Skin epidermis (tissue), 12 donors: ENCODE measurements around the gene AMBRA1.

Source experiments
- H3K27ac ChIP-seq, 21 experiments: fragments of 200-600 bp; sonication (generic) in 11 of 21; one replicate each; pipeline ENCODE4 v1.5.0; 2020; ENCODE audit warnings: mild to moderate bottlenecking in 3 of 21, inconsistent platforms in 2 of 21, moderate library complexity in 2 of 21
- H3K4me3 ChIP-seq, 7 experiments: fragments of 200-600 bp; sonication (generic) in 2 of 7; one replicate each; pipeline ENCODE4 v1.5.0; 2020; ENCODE audit warnings: inconsistent platforms in 2 of 7, mild to moderate bottlenecking in 2 of 7, moderate library complexity in 1 of 7

AMBRA1 gene

DNA sequence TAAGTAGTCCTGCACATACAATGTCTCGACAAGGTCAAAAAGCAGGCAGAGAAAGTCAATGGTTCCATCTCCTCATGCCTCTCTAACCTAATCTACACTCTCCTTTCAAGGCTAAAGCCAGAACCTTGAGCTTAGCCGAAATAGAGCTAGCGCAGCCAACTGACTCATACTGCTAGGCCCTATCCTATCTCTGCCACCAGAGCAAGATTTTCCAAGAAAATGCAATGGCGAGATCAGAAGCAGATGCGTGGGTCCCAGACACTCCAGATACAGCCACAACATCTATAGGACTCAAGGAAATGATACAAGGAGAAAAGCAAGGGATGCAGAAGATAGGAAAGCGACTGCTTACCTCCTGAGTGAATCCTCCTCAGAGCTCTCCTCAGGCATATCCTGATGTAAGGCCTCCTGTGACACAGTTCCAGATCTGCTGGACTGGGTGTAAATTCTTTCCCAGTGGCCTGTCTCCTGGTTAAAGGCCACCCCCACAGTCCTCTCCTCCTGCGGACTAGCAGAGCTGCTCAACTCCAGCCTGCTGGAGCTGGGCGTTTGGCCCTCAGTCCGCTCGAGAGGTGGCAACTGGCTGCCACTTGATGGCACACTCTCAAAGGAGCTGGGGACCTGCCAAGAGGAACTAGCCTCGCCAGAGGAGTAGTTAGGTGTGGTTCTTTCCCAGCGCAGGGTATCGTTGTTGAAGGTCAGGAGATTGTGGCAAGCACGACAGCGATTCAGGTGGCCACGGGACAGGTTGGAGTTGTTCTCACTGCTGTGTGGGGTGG, 52.0 kb downstream of the AMBRA1 start:
- H3K27ac ChIP-seq: peak overlapping the region in 1 of 21 experiments; percentile 34

DNA sequence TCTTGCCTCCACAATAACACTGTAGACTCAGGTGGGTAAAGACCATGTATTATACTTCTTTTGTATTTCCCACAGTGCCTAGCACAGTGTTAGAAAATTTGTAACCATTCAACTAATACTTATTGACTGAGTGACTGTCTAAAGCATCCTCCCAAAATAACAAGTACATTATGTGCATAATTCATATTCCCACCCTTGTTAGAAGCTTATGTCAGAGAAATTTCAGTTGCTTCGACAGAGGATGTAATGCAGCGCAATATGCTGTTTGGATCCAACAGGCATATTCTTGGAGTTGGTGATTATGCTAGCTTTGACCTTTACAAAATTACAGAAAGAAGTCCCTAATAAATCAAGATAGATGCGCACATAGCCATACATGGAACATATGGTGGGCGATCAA, 53.0 kb downstream of the AMBRA1 start:
- Histone ChIP-seq H3K27ac (no peak overlapping the region), H3K4me3 (no peak overlapping the region)

More for the DNA sequence above, 52.0 kb downstream of the AMBRA1 start:
- no peak overlapping the region for H3K4me3 ChIP-seq

DNA sequence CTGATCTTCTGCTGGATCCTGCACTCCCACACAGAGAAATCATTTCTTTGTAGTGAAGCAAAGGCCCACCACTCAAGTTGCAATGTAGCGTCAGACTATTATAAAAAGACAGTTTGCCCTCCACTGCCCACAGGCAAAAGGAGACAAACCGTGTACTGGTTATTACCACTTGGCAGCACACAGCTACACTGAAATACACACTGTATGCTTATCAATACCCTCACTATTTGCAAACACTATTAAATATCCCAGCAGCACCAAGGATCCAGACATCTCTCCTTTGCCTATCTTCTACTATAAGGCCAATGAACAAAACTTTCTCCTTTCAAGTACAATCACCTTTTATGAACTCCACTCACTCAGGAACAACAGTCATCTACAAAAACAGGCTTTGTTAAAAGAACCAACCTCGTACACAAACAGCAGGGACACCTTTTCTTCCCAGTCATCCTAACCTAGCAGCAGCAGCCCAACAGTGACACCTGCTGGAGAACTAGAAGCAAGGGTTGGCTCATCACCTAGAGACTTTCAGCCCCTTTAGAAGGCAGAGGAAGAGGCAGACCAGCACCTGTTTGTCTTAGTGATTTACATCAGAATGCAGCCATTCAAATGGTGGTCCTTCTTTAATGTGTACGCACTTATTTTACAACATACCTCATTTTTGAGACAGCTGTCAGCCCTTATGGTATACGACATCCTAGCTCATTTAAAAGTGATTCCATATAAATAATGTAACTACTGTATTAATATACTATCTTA, 56.1 kb downstream of the AMBRA1 start:
- H3K27ac ChIP-seq: no peak overlapping the region
- no peak overlapping the region for H3K4me3 ChIP-seq

DNA sequence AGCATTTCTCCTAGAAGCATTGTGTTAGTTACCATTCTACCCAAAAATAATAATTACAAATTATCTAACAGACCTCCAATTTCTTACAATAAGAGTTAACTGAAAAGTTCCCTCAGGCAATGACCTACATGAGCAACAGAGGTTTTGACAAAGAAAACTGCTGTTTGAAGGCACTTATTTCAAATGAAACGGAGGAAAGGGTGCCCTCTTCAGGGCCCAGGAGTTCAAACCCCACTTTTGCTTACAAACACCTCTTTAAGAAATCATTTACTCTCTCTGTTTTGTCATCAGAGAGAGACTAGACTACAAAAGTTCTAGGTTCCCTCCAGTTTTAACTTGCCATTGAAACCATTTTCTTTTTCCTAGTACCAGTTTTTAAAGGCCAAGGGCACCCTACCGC, 56.7 kb downstream of the AMBRA1 start:
- no peak overlapping the region for H3K4me3 ChIP-seq
- no peak overlapping the region for H3K27ac ChIP-seq

DNA sequence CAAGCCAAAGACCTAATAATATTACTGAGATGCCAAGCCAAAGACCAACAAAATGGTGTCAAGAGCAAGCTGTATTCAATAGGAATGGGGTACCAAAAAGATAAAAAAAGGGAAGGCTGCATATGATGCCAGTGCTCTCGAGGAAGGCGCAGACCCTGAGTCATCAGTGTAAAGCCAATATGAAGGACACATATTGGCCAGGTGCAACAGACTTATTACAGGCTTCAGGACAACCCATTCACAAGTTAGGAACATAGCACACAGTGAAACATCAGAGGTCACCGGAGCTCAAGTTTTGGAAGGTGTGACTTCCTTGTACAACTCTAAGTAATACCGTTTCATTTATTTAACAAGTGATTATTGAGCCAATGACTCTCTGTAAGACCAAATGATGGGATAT, 58.1 kb downstream of the AMBRA1 start:
- no peak overlapping the region for H3K4me3 ChIP-seq
- no peak overlapping the region for H3K27ac ChIP-seq

DNA sequence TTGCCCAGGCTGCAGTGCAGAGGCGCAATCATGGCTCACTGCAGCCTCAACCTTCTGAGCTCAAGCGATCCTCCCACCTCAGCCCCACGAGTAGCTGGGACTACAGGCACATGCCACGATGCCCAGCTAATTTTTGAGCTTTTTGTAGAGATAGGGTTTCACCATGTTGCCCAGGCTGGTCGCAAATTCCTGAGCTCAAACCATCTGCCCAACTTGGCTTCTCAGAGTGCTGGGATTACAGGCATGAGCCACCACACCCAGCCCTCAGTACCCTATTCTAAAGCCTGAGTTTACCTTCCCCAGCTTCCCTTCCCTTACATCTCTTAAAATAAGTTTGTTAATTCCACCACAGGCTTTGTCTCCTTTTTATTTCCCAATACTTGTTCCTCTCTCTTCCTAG, 59.1 kb downstream of the AMBRA1 start:
- Histone ChIP-seq H3K4me3 (no peak overlapping the region), H3K27ac (no peak overlapping the region)

DNA sequence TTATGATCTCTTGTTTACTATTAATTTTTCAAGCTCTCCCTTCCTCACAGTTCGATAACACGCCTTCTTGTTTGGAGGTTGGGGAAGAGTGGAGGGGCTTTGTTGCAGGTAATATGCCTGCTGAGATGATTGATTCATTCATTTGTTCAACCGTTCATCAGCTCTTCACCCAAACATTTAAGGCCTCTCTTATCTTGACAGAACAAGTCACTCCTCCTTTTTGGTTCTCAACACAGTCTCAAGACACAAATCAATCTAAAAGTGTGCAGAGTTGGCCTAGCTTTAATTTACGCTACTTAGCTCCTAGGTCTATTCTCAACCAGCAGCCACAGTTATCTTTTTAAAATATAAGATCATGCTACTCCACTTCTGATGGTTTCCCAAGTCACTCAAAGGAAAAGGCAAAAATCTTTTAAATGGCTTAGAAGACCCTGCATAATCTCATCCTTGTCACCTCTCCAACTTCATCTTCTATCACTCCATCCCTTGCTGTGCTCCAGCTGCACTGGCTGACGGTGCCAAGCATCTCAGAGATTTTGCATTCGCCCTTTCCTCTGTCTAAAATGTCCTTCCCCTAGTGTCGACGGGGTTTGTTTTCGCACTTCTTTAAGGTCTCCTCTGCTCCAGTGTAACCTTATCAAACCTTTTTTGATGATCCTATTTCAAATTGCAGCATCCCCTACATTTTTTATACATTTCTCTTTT, 60.3 kb downstream of the AMBRA1 start:
- Histone ChIP-seq H3K27ac (no peak overlapping the region), H3K4me3 (no peak overlapping the region)

DNA sequence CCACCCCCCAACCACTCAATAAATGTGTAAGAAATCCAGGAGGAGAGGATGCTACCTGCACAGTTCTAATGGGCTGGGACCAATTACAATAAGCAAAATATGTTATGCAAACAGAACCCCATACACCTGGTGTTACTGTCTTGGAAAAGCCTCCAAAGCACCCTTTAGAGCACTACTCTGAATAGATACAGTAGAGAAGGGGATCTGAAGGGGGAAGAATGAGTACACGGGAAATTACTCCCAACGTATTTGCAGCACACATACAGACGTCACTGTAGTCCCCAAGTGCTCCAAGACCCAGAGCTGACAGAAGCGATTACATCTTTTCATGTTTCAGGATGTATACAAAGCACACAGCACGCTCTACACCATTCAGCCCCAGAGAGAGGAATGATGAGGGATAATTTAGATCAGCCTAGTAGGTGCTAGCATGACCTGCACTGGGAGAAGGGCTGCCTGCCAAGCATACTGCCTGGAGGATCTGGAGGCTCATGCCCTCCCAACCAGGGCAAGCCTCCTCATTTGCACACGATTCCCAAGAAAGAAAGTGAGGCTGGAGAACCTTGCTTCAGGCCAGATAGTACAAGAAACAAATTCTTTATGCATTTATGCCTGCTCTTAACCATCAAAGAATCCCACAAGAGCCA, 63.8 kb downstream of the AMBRA1 start:
- Histone ChIP-seq H3K4me3 (no peak overlapping the region), H3K27ac (no peak overlapping the region)

DNA sequence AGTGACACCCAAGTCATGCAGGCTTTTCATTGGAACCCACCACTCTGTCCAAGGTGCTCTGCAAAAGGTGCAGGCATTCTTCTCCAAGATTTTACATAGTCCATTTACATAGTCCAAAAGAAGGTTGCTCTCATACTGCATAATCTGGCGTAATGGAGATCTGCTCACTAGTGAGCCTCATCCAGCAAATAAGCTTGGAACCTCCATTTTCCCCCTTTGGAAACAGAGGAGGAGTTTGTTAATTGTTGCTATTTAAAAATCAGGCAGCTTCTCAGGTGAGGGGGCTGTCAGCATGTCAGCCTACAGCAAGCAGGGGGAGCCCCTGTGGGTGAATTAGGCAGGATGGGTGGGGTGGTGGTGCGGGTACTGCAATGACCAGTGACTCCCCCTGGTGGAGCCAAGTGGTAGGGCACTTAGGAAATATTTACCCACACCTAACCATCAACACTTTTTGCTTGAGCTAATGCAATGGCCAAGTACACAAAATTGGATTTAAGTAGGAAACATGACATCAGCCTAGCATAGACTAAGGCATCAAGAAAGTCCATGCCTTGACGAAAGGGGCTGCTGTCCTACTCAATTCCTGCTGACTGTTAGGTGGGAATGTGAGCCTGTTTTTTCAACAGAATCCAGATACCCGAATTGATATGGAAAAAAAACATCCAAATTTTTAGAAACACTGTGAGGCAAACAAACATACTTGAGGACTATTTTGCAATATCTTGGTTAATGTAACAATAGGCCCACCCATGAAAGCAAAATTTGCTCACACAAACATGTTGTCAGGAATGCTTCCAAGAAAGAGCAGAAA, 64.5 kb downstream of the AMBRA1 start:
- Histone ChIP-seq H3K4me3 (no peak overlapping the region), H3K27ac (no peak overlapping the region)

DNA sequence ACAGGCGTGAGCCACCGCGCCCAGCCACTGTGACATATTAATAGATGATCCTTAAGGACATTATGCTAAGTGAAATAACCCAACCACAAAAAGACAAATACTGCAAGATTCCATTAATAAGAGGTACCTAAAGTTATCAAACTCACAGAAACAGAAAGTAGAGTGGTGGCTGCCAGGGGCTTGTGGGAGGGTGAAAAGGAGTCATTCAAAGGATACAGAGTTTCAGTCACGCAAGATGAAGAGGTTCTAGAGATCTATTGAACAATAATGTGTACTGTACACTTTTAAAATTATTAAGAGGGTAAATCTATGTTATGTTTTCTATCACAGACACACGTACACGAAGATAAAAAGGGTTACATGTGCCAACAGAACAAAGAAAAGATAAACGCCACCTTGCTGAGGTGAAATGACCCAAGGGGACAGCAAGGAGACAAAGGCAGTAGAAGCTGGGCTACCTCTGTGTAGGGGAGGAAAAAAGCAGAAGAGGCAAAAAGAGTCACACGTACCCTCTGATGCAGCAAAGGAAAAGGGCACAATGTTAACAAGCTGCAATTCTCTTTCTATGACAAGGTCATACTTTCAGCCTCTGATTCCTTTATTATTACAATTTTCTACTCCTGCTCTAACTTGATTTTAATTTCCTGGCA, 65.3 kb downstream of the AMBRA1 start:
- Histone ChIP-seq H3K4me3 (no peak overlapping the region), H3K27ac (no peak overlapping the region)

DNA sequence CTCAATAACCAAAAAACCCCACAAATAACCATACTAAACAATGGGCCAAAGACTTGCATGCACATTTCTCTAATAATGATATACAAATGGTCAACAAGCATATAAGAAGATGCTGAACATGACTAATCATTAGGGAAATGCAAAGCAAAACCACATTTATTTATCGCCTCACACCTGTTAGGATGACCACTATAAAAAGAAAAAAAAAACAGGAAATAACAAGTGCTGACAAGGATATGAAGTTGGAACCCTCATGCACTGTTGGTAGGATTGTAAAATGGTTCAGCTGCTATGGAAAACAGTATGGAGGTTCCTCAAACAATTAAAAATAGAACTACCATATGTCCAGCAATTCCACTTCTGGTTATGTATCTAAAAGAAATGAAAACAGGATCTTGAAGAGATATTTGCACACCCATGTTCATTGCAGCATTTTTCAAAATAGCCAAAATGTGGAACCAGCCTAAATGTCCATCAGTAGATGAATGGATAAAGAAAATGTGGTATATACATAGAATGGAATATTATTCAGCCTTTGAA, 66.2 kb downstream of the AMBRA1 start:
- Histone ChIP-seq H3K4me3 (no peak overlapping the region), H3K27ac (no peak overlapping the region)

DNA sequence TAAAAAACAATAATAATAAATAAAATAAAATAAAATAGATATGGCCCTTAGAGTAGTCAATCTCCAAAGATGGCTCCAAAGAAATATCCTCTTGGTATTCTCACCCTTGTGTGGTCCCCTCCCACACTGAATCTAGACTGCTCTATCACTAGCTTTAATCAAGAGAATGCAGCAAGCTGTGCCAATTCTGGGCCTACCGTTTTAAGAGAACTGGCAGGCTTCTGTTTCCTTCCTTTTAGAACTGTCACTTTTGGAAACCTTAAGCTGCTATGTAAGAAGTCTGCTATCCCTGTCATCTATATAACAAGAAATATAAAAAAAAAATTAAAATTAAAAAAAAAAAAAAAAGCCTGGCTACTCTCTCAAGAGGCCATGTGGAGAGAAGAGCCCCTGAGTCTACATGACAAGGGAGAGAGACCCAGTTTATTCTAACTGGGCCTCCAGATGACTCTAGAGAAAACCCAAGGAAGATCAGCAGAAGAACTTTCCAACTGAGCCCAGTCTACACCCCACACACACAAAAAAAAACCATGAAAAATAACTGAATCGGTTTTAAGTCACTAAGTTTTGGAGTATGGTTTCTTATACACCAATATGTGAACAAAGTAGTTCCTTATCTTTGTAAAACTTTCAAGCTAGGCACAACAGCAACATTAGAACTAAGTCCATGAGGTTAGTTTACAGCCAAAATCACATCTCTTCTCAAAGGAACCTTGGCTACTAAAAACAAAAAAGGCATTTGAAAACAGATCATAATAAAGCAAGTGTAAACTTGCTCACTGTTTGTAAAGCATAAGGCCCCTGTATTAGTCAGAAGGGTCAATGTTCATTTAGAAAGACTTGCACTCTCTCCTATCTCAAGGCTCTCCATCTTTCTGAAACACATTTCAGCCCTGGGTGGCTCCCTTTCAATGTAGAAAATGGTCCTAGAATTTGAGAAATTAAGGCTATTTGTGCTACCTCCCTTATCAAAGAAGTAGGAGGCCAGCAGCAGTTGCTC, 67.3 kb downstream of the AMBRA1 start:
- no peak overlapping the region for H3K27ac ChIP-seq
- no peak overlapping the region for H3K4me3 ChIP-seq

DNA sequence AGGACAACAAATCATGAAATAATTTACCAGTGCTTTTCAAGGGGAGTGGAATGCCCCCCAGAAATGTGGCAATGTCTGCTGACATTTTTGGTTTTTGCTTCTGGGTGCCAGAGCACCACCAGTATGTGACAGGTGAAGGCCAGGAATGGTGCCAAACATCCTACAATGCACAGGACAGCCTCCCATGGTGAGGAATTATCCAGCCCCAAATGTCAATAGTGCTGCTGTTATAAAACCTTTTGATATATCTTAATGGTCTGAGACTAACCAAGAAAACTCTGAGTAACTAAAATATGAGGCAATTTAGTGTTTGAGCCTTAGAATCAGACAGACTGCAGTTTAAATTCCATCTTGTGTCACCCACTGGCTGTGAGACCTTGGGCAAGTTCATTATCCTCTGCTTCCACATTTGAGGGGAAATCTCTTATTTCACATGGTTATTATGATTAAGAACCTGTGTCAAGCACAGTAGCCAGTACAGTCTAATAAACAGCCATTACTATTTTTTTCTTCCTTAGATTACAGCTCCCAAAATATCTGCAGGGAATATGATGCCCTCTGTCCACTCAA, 69.5 kb downstream of the AMBRA1 start:
- no peak overlapping the region for H3K4me3 ChIP-seq
- no peak overlapping the region for H3K27ac ChIP-seq

DNA sequence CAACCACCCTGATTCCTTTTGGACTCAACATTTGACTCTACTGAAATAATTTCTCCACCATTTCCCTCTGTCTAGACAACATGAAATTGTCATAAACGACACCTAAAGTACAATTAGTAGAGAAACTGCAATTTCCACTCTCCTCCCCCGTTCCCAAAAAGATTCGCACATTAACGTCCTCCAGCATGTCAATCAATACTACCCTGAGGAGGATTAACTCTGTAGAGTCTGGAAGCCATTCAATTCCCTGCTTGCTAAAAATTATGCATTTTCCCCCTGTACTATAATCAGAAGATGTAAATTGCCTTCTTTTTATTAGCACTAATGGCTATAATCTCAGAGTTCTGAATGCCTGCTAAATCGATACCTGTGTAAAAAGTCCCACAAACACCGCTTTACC, 70.5 kb downstream of the AMBRA1 start:
- Histone ChIP-seq H3K27ac (no peak overlapping the region), H3K4me3 (no peak overlapping the region)

DNA sequence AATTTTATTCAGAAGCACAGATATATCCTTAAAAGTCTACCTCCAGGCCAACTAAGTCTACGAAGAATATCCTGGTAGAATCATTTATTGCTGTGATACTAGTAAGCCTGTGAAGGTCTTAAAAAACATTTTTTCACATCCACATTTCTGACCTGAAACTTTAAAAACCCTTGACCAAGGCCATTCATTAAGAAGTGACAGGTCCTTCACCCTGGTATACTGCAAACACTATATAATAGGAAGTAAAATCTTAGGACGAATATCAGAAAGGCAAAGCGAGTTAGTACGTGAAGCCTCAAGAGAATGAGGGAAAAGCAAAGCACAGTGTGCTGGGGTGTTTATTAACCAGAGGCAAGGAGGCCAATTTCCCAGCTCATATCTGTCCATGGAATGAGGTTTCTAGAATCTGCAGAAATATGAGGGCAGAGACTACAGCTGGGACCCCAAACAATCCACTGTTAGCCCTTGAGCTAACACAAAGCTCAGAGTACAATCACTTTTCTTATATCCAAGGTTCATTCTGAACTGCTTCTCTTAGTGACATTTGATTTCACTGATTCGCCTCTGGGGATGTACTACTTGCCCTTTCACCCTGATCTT, 71.0 kb downstream of the AMBRA1 start:
- H3K27ac ChIP-seq: no peak overlapping the region

DNA sequence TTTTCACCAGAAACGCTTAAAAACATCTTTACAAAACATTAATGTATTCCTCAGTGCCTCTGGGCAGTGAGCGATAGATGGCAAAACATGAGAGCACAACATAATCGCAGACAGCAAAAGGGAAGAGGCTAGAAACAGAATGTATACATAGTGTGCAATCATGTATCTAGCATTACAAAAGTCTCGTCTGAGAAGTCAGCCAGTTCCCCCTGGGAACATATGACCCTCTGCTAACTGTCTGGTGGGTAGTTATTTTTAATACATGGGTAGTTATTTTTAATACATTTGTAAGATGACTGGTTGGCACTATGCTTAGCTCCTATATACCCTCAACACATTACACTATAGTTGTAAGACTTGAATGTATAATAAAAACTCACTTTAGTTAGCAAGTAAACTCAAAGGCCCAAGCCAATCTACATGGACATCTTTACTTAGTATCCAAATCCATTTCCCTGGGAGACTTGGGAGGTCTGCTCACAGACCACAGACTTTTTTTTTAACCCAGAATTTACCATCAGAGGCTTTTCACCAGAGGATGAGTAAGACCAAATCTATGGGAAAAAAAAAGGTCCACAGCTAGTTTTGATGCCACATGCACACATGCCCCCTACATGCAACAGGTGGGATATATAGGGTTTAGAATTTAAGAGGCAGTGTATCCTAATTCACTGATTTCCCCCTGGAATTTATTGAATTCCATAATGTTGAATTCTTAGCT, 71.7 kb downstream of the AMBRA1 start:
- Histone ChIP-seq H3K4me3 (no peak overlapping the region), H3K27ac (peak overlapping the region in 1 of 21 experiments; percentile 25)

More for the DNA sequence above, 71.0 kb downstream of the AMBRA1 start:
- H3K4me3 ChIP-seq: no peak overlapping the region
